Smooth muscle cell of bladder (primary cell): ENCODE results near the gene JAM2. TPM values are rescaled to one million over a fixed set of nuclear protein-coding genes. Genes with fewer than 3 reads are reported as not detected.

Source experiments
- total RNA-seq: library from RNA; depleted of rRNA; stranded (reverse); fragments of >200 nt; gene quantifications from 2 replicates; pipeline ENCODE4 v1.2.3, GENCODE V29; 2014

Gene JAM2
- total RNA-seq, result 2.6 and 6.9 TPM in 2 replicates

GRCh38 chr21:25638660-25639550 is at the start of gene JAM2:
Gene JAM2 (plus strand): TSS chr21:25639258. CDS start chr21:25639822, 564 bp downstream.

GRCh38 chr21:25607151-25608043 is 31.7 kb upstream of the JAM2 start, which contains the start of gene MRPL39:
Gene MRPL39 (minus strand): TSS chr21:25607481. CDS start chr21:25607475, 6 bp downstream.

GRCh38 chr21:25734904-25735645 is 96.0 kb downstream of the JAM2 start, which contains the start of the genes ATP5PF and GABPA:
Gene ATP5PF (minus strand): TSS chr21:25734904. CDS start chr21:25729794, 5,110 bp downstream.
Gene GABPA (plus strand): TSS chr21:25734972. CDS start chr21:25741599, 6,627 bp downstream.

Other genes starting within 250 kb of the JAM2 start
- gene MRPL39, start 31.8 kb upstream of the JAM2 start, total RNA-seq, result 22.3 and 26.3 TPM in 2 replicates
- gene ATP5PF, start 95.6 kb downstream of the JAM2 start, total RNA-seq, result 44.9 and 47.9 TPM in 2 replicates
- 23.8 and 26.9 TPM in 2 replicates for gene GABPA, start 95.7 kb downstream of the JAM2 start, total RNA-seq